Upper lobe of left lung (tissue), 6 donors: Measurements from ENCODE around the gene SAMD11. TPM values are rescaled to one million over a fixed set of nuclear protein-coding genes. Genes with fewer than 3 reads are reported as not detected.

Experiments used
- ATAC-seq, 2 donors: fragments of 200-7000 bp; cut with Tn5 transposase; one replicate each; pipeline ENCODE4 v1.9.1; 2022; ENCODE audit warnings: mild to moderate bottlenecking in 2 of 2, moderate library complexity in 2 of 2; ENCODE audit not compliant: low FRiP score in 2 of 2
- DNase-seq, 2 donors: peaks; one replicate each; pipeline ENCODE4 v3.0.0-alpha.2; 2019 to 2020
- H3K27ac ChIP-seq, 4 donors: fragments of 200-600 bp; sonication (generic); one replicate each; pipeline ENCODE4 v1.5.1; 2016 to 2019
- H3K27me3 ChIP-seq, 4 donors: fragments of 200-600 bp; sonication (generic); one replicate each; pipeline ENCODE4 v1.5.1; 2017 to 2019
- H3K36me3 ChIP-seq, 4 donors: fragments of 200-600 bp; sonication (generic); one replicate each; pipeline ENCODE4 v1.5.1; 2016 to 2019
- H3K4me1 ChIP-seq, 4 donors: fragments of 200-600 bp; sonication (generic); one replicate each; pipeline ENCODE4 v1.5.1; 2018 to 2019
- H3K4me3 ChIP-seq, 4 donors: fragments of 200-600 bp; sonication (generic); one replicate each; pipeline ENCODE4 v1.5.1; 2017 to 2019; ENCODE audit warnings: mild to moderate bottlenecking in 2 of 4, moderate library complexity in 1 of 4
- H3K9me3 ChIP-seq, 4 donors: fragments of 200-600 bp; sonication (generic); one replicate each; pipeline ENCODE4 v1.5.1; 2018 to 2019
- CTCF ChIP-seq, 6 experiments: fragments of 450-650 bp in 4 of 6; fragments of 200-600 bp in 2 of 6; sonication (generic) in 2 of 6; IDR thresholded peaks; one replicate each; pipeline ENCODE4 v1.5.1; 2016 to 2019; ENCODE audit warnings: antibody characterized with exemption in 6 of 6
- EP300 ChIP-seq, 4 donors: sonication (generic); formaldehyde crosslinking; IDR thresholded peaks; one replicate each; pipeline ENCODE4 v1.5.1; 2017; ENCODE audit warnings: antibody characterized with exemption in 4 of 4, control low read depth in 2 of 4
- POLR2A ChIP-seq, 4 donors: fragments of 450-650 bp; IDR thresholded peaks; one replicate each; pipeline ENCODE4 v1.5.1; 2016 to 2017; ENCODE audit warnings: antibody characterized with exemption in 4 of 4, mild to moderate bottlenecking in 2 of 4
- POLR2AphosphoS5 ChIP-seq, 2 donors: sonication (generic); formaldehyde crosslinking; IDR thresholded peaks; one replicate each; pipeline ENCODE4 v1.5.1; 2017; ENCODE audit warnings: antibody characterized with exemption in 2 of 2
- WGBS, 2 donors: methylation state at CpG; one replicate each; pipeline ENCODE4 v1.1.5; 2017 to 2018; 5-methylcytosine and 5-hydroxymethylcytosine counted together
- total RNA-seq, 6 donors: library from RNA; depleted of rRNA in 4 of 6; stranded (reverse); fragments of >200 nt in 4 of 6; gene quantifications; one replicate each; pipeline versions ENCODE4 v1.1.0 to v1.2.1, GENCODE V29; 2016 to 2021
- donor health status: DM: no; HTN: no; CAD: no; lungs with moderate emphysema.
- donor health status: DM: no; HTN: yes; CAD: no; lungs with severe emphysema.

SAMD11 gene
- total RNA-seq, 6 donors from 2014 or later: 1.0 to 9.3 (median 2.4) TPM

- no peaks in the 10 kb centered on the region for H3K36me3 ChIP-seq
- H3K4me1 ChIP-seq: peaks cover 2 to 10% (median 8%) of the 10 kb centered on the region in 4 donors
- TF ChIP-seq EP300 (IDR thresholded peaks at IDR 0.05) (no peak), CTCF (IDR thresholded peaks at IDR 0.05) (no peak), POLR2A (IDR thresholded peaks at IDR 0.05) (no peak), POLR2AphosphoS5 (IDR thresholded peaks at IDR 0.05) (no peak)
- 76 to 81% methylated on average over 7 to 8 of the region's 8 CpGs for WGBS, 2 donors
- H3K9me3 ChIP-seq: no peaks in the 10 kb centered on the region
- H3K4me3 ChIP-seq: no peak overlapping the region
- no peak overlapping the region for H3K27ac ChIP-seq
- no peak for ATAC-seq
- no peak for DNase-seq
- peaks cover 0 to 10% (median 0%) of the 10 kb centered on the region in 4 donors for H3K27me3 ChIP-seq
These were observed 23.9 kb upstream of the SAMD11 start for GRCh38 chr1:899636-900317.

- Histone ChIP-seq H3K27ac (no peak overlapping the region), H3K4me1 (peaks cover 12 to 25% (median 21%) of the 10 kb centered on the region in 4 donors), H3K36me3 (no peaks in the 10 kb centered on the region), H3K9me3 (no peaks in the 10 kb centered on the region), H3K27me3 (peaks cover 0 to 20% (median 3%) of the 10 kb centered on the region in 4 donors), H3K4me3 (no peak overlapping the region)
- ATAC-seq (no peak), DNase-seq (no peak)
- 78 to 82% methylated on average over 18 of the region's 18 CpGs for WGBS, 2 donors
- no peak for TF ChIP-seq EP300 (IDR thresholded peaks at IDR 0.05)
- TF ChIP-seq POLR2AphosphoS5 (IDR thresholded peaks at IDR 0.05): no peak
- no peak for TF ChIP-seq POLR2A (IDR thresholded peaks at IDR 0.05)
- TF ChIP-seq CTCF (IDR thresholded peaks at IDR 0.05): no peak
These were observed 22.4 kb upstream of the SAMD11 start for GRCh38 chr1:901108-901859.

GRCh38 chr1:902802-903201 lies 20.9 kb upstream of the SAMD11 start:
- Histone ChIP-seq H3K36me3 (no peaks in the 10 kb centered on the region), H3K4me3 (no peak overlapping the region), H3K27ac (no peak overlapping the region), H3K9me3 (no peaks in the 10 kb centered on the region), H3K4me1 (peaks cover 19 to 34% (median 29%) of the 10 kb centered on the region in 4 donors), H3K27me3 (peaks cover 0 to 20% (median 3%) of the 10 kb centered on the region in 4 donors)
- 93 to 94% methylated on average over 21 of the region's 21 CpGs for WGBS, 2 donors
- peak in 1 of 2 donors; percentile 81 for DNase-seq
- no peak for ATAC-seq
- no peak for TF ChIP-seq POLR2AphosphoS5 (IDR thresholded peaks at IDR 0.05)
- no peak for TF ChIP-seq EP300 (IDR thresholded peaks at IDR 0.05)

- DNase-seq (no peak), ATAC-seq (no peak)
- Histone ChIP-seq H3K9me3 (no peaks in the 10 kb centered on the region), H3K27me3 (peaks cover 0 to 20% (median 3%) of the 10 kb centered on the region in 4 donors), H3K4me1 (peaks cover 19 to 34% (median 29%) of the 10 kb centered on the region in 4 donors), H3K27ac (no peak overlapping the region), H3K4me3 (no peak overlapping the region), H3K36me3 (no peaks in the 10 kb centered on the region)
- WGBS, 2 donors: 91 to 94% methylated on average over 10 of the region's 10 CpGs
- TF ChIP-seq POLR2AphosphoS5 (IDR thresholded peaks at IDR 0.05): no peak
- TF ChIP-seq POLR2A (IDR thresholded peaks at IDR 0.05): no peak
- no peak for TF ChIP-seq EP300 (IDR thresholded peaks at IDR 0.05)
- no peak for TF ChIP-seq CTCF (IDR thresholded peaks at IDR 0.05)
These were observed 20.4 kb upstream of the SAMD11 start for GRCh38 chr1:903305-903704.

GRCh38 chr1:903721-904271 lies 19.9 kb upstream of the SAMD11 start:
- Histone ChIP-seq H3K9me3 (no peaks in the 10 kb centered on the region), H3K27ac (no peak overlapping the region), H3K4me3 (peak overlapping the region in 2 of 4 donors; percentile 56 to 60), H3K36me3 (no peaks in the 10 kb centered on the region), H3K4me1 (peaks cover 19 to 34% (median 29%) of the 10 kb centered on the region in 4 donors), H3K27me3 (peaks cover 0 to 20% (median 3%) of the 10 kb centered on the region in 4 donors)
- DNase-seq: peak in 1 of 2 donors; percentile 79
- 86% methylated on average over 14 to 17 of the region's 21 CpGs for WGBS, 2 donors
- TF ChIP-seq POLR2AphosphoS5 (IDR thresholded peaks at IDR 0.05): no peak
- ATAC-seq: no peak
